NCI-H446 treated with DMSO at 0.1 percent for 48 hours (cell line): ENCODE data around the gene MDFI.

Experiments
- DNase-seq: peaks from one replicate; lab custom pipeline; 2025; lab: John Stamatoyannopoulos, UW

Gene MDFI

DNA sequence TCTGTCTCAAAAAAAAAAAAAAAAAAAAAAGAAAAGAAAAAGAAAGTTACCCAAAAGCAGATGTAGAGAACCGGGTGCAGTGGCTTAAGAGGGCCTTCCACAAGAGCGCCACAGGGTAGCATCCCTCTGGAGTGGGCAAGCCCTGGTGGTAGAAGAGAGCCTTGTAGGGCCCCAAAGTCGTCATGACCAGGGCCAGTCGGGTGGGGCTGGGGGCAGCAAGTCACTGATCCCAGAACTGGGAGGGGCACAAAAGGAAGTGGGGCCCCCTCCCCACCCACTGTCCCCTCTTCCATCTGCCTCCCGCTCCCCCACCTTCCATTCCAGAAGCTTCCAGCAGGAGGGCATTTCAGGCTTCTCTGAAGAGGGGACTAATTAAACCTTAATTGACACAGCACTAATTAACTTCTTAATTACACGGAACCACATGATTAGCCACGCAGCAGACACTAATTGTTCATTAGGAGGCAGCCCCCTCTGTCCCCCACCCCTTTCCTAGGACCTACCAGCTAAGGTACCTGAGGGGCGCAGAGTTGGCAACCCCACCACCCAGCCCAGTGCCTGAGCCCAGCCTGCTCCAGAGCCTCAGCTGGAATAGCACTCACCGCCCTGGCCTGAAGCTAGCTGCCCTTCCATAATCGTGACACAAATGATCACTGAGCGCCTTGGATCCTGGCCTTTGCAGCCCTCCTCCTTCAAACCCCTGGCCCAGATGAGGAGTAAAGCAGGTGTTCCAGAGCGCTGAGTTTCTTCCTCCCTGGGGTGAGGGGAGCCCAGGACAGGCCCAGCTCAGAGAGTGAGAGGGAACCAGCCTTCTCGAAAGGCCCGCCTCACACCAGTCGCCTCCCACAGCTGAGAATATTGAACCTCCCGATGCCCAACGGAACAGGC lies 34.8 kb downstream of the MDFI start:
- no peak for DNase-seq

DNA sequence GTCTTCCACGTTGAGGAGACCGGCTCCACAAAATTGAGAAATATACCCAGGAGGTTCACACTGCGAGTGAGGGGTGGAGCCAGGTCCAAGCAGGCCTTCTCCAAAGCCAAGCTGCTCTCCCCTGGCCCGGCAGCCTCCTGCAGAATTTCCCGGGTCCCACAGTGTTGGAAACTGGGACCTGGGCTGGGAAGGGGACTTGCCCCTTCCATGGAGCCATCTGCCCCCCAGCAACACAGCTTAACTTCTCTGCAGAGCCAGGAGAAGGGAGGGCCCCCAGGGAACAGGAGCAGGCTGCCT lies 35.4 kb downstream of the MDFI start:
- DNase-seq, result no peak

DNA sequence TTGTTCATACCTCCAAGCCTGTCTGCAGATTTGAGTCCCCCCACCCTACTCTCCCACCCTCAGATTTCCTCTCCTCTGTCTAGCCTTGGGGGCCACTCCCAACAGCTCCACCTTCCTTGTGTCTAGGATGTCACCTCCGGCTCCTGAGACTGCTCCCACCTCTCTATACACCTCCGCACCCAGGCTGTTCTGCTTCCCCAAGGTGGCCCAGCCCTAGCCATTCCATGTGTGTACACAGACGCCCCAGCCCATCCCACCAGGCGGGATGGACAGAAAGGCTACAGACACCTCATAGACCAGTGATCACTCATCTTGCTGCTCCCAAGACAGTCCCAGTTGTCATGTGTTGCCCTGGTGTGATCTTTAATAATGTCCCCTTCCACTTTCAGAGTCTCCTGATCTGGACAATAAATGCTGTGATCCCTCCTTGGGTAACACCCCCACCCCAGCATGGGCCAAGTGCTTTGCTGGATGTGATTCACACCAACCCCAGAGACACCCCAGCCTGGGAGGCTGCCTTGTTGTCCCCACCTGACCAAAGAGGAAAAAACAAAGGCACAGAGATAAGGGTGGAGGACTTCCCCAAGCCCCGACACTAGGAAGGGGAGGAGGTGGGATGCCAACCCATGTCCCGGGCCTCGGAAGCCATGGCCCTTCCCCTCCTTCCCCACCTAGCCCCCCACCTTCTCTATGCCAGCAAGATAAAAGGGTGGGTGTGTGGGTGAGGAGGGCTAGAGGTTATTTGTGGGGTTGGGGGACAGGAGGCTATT lies 36.1 kb downstream of the MDFI start:
- DNase-seq, result no peak

DNA sequence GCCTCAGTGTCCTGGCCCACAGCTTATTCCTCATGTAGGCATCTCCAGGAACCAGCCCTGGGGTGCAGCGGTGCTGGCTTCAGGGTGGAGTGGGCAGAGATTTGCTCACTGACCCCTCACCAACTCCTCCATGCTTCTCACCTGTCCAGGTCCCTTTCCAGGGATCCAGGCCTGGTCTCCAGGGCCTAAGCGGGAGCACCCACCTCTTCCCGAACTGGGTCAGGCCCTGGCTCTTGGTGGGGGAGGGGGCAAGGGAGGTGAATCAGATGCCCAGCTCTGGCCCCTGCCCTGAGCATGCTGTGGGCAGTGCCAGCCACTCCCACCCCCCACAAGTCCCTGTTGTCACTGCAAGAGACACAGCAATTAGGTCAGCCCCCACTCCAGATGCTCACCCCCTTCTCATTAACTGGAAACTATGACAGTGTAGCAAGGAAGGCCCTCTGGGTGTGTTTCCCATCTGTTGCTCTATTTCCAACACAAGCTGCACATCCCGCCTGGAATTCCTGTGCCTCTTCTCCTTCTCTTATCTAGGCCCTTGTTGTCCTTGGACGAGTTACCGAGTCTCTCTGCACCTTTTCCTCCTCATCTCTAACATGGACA lies 37.0 kb downstream of the MDFI start:
- DNase-seq, result peak; percentile 37

DNA sequence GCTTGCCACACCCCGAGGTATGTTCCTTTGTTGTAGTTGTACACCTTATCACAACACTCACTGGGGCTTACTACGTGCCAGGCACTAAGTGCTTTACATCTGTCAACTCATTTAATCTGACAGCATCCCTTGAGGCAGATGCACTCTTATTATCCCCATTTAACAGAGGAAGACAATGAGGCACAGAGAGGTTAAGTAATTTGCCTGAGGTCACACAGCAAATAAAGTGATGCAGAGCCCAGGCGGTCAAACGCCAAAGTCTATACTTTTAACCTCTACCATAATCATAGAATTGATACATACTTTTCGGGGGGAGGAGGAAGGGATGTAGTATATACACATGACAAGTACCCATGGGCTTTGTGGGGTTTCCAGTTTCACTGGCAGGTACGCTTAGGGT lies 37.7 kb downstream of the MDFI start:
- DNase-seq, result no peak

DNA sequence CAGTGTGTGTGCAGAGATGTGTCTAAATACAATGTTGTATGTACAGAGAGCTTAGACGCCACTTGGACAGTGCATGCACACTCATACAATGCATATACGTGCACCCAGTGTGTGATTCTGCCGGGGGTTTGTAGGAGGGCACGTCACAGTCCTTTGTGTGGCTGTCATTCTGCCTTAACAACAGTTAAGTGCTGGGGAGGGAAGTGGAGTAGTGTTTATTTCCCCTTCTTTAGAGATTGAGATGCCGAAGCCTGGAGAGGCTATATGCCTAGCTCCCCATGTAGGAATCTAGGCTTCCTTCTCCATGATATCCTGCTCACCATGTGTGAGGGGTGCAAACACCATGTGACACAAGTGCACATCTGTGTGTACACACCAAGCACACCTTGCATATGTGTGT lies 38.2 kb downstream of the MDFI start:
- DNase-seq, result no peak

DNA sequence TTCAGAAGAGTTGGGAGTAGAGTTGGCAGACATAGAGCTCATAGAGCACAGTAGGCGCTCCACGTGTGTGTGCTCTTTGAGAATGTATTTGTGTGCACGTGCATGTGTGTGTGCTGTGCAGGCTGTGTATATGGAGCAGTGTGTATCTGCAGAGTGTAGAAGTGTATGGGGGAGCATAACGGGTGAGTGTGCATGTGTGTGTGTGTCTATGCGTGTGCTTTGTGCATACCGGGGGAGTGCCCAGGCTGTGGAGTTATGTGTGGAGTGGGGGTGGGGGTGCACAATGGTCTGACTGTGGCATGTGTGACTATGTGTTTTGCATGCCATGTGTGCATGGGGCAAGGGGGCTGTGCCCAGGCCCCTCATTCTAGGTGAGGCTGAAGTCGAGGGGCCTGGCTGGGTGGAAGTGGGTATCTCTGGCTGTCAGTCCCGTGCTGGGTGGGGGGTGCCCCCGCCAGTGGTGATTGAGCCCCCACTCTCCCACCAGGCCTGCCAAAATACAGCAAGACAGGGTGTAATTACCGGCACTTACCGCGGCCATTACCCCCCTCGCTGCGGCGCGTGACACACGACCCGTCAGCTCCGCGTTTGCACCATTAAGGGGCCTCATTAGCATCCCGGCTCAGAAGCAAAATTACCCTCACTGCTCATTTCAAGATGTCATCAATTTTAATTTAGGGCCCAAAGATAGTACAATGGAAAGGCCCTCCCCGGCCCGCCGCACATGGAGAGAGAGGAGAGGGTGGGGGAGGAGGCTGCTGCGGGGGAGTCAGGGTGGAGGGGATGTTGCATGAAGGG lies 39.1 kb downstream of the MDFI start:
- DNase-seq, result no peak

DNA sequence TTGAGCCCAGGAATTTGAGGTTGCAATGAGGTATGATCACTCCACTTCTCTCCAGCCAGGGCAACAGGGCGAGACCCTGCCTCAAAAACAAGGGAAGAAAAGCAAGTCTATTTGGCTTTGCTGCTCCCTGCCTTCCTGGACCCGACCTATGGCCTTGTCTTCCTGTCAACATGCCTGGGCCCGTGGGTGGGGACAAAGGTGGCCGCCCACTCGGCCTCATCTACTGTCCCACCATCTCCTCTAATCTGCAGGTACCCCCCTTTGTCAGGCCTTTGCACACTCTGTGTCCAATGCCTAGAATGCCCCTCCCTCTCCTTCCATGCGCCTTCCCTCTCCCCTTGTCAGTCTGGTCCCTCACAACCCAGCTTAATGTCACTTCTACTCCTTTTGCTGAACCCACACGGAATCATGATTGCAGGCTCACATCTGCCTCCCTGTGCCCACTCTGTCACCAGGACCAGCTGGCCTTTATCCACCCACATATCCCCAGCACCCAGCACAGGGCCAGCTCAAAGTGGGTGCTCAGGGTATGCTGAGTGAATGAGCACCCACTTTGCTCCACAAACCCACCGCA lies 40.3 kb downstream of the MDFI start:
- no peak for DNase-seq

DNA sequence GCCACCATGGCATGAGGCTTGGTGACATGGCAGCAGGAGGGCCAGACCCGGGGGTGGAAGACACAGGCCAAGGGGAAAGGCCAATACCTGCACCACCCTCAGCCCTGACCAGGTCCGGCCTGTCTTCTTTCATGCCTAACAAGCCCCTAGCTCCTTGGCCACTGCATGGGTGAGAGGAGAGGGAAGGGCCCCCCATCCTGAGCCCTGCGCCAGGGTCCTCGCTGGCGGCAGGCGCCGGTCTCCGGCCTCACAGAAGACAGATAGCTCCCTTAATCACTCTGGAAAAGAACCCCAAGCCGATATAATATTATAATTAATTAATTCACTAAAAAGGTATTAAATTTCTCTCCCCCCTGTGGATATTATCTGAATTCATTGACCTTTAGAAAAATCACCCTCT lies 41.4 kb downstream of the MDFI start:
- no peak for DNase-seq

DNA sequence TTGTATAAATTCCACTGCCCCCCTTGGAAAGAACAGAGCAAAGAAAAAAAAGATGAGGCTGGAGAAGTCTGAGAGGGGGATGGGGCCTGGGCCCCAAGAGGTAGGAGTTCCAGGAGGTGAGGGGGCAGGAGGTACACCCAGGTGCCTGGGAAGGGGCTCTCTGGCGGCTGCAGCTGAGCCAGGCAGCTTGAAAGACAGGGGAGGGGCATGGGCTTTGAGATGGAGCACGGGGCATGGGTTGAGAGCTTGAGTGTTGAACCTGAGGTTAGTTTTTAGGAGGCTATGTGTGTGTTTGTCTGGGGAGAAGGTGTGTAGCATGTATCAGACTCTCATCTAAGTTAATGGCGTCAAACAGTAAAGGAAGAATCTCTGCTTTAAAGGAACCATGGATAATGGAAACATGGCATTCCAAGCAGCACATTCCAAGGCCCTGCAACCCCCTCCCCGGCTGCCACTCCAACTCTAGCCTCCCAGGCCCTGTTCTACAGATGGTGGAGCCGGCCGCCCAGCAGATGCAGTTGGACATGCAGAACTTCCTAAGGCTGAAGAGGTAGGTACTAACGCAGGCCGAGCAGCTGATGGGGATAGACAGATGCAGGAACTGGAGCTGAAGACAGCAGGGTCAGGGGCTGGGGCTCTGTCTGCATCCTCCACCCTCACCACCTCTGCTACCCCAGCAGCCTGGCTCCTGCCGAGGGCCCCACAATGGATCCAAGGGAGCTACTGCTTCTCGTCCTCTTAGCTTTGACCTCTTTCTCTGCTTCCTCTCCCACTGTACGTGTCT lies 42.1 kb downstream of the MDFI start:
- no peak for DNase-seq

DNA sequence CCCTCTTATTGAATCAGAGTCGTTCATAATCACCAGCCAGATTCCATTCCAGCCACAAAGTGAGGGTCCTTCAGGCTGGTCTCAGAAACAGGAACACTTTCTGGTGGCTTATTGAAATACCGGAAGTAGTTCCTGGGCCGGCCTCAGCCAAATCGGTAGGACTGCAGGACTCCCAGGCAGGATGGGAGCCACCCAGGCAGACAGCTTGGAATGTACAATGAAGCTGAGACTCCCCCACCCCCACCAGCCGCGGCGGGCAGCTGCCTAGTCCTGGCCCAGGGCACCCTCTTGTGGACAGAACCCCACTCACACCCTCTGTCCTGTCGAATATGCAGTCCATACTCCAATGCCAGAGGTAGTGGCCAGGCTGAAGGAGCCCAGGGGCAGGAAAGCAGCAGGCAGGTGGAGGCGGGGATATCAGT lies 43.8 kb downstream of the MDFI start:
- DNase-seq, result peak; percentile 57

DNA sequence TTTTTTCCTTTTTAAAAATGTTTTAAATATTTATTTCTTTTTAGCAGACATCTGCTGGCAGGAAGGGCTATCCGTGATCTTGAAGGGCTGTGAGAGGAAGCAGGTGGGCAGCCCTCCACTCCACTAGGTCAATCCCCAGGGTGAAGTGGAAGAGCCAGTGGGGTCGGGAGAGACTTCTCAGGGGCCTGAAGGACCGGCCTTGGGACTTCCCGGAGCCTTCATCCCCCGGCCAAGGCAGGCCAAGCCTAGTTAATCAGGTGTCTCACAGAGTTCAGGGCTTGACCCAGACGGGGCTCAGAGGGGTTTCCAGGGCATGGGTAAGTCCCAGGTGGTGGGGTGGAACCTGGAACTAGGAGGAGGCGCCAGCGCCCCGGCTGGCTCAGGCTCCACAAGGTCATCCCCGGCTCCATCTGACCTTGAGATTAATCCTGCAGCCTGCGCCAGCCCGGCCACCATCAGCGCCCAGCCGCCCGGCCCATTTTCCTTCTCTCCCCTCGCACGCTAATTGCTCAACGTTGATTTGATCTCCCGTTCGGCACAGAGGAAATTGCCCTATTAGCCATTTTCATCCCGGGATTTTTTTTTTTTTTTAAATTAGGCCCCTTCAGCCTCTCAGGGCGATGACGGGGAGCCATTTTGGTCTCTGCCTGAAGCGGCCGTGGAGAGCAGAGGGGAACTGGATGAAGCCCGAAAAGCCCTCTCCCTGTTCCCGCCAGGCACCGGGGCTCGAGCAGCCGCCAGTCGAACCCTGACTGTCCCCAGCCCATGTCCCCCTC lies 44.4 kb downstream of the MDFI start:
- no peak for DNase-seq

DNA sequence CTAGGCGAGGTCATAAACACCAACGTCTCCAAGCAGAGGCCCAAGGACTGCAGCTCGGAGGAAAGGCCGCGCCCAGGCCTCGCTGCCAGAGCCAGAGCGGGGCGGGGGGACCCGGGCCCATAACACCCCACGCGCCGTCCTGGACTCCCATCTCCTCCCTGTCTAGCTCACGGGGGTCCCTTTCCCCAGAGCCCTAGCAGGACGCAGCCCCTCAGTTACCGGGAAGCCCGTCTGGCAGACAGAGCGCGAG lies 44.9 kb downstream of the MDFI start:
- no peak for DNase-seq

DNA sequence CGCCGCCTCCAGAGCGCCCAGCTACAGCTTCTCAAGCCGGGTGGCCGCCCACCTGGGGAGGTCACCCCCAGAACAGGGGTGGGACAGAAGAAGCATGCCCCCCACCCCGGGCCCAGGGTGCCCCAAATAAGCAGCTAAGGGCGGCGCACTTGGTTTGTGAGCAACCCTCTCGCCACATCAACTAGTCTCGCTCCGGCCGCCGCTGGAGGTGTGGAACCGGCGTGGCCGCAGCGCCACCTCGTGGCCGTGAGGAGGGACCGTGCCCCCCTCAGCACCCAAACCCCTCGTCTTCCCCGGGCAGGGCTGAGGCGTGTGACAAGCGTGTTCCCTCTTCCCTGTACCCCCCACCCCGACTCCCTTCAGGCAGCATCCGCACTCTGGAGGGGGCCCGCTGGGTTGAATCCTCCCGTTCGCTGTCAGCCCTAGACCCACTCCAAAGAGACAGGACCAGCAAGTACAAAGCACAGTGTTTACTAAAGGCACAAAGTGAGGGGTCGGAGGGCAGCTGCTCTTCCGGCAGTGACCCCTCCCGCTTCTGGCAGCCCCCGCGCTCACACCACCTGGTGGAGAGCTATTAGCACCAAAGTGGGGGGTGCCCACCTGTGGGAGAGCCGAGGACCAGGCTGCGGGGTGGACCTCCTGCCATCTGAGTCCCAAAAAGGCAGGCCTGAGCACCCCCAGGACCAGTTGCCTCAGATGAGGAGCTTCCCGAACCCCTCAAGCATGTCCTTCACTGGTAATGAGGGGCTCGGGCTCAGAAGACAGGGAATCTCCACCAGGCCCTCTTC lies 45.4 kb downstream of the MDFI start:
- no peak for DNase-seq

DNA sequence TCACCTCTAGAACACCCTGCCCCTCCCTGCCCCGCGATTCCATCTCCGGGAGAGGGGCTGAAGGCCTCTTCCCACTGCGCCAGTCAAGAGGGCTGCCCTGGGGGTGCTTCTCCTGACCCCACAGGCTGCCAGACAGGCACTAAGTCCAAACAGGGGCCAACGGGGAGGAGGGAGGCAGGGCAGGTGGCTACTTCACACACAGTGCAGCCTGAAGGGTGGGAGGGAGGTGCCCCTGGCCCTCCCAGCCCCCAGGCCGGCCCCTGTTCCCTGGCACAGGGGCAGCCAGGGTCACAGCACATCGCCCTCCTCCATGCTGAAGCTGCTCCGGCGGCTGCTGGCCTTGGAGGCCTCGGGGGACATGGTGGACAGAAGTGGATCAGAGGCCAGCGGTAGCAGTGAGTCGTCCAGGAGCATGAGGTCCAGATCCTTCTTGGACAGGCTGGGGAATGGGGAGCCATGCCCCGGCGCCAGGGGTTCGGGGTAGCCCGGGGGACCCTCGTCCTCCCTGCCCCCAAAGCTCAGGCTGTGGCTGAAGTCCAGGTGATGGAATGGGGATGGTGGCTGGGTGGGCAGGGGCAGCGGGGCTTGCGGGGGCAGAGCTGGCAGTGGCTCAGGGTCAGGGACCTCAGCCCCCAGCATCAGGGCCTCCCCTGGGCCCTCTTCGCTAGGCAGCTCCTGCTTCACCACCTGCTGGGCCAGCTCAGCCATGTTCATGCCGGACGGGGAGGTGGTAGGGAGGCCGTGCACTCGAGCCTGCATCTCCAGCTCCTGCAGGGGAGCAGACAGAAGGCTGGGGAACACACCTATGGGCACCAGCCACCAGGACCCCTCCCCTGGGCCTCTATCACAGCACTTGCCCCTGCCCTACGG lies 46.3 kb downstream of the MDFI start:
- no peak for DNase-seq

DNA sequence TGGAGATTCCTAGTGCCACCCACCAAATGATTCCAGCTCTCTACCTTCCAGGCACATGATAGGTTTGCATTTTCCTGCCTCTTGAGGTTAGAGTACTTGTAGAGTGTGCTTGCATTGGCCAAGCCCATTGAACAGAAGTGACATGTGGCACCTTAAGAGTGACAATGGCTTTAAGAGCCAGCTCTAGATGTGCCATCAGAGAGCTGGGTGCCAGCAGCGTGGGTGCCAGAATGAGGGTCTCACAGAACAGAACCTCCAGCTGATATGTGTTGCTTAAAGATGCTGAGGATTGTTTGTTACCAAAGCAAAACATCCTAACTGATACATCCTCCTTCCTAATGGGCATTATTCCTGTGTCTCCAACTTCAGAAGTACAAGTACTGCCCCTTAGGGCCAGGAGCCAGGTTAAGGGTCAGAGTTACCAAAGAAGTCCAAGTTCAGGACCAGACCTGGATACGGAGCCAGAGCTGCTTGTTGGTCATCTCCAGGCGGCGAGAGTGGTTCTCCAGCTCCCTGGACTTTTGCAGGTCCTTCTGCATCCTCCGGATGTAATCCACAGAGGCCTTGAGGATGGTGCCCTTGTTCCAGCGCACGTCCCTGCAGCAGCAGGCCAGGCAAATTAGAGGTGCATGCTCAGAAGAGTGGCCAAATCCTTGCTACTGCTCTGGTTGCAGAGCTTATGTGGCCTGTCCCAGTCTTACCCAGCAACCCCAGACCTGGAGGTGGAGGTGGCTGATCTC lies 47.5 kb downstream of the MDFI start:
- DNase-seq, result no peak

DNA sequence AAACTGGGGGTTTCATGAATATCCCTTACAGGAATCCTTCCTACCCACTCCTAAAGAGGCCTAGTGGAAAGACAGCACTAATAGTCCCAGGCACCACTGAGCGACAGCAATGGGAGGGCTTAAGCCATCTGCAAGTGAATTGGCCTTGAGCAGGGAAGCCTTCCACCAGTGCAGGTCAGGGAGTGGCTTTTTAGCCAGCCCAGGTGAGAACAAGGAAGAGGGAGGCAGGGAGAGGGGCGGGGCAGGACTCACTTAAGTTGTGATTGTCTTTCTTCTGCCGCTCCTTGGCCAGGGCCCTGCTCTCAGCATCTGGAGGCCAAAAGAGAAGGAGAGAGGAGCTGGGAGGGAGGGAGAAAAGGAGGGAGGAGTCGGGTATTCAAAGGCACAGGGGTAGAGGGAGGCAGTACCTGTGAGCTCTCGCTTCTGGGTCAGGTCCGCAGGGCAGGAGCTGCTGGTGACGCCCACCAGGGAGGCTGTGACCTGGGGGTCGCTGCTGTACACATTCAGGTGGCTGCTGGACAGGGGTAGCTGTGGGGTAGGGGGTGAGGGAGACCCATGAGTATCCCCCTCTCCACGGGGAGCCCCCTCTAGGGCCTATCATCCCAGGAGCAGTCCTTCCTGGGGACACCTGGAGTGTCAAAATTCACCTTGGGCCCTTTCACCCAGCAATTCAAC lies 49.4 kb downstream of the MDFI start:
- DNase-seq, result no peak
